Hepatocyte (in vitro differentiated cells): ENCODE data around the gene CEBPE. TPM values are rescaled to one million over a fixed set of nuclear protein-coding genes. Genes with fewer than 3 reads are reported as not detected.
A peak's percentile ranks its signal among the peaks of the same experiment; 100 is the strongest.

ENCODE experiments used
- DNase-seq: peaks from one replicate; pipeline ENCODE4 v3.0.0-alpha.2; 2016; ENCODE audit warnings: low spot score
- H2AFZ ChIP-seq: fragments of 200-600 bp; sonication (generic); 2 replicates; pipeline ENCODE4 v1.6.0; 2016; ENCODE audit warnings: antibody characterized with exemption, mild to moderate bottlenecking
- H3K27ac ChIP-seq: fragments of 200-600 bp; sonication (generic); 2 replicates; pipeline ENCODE4 v1.5.1; 2016; ENCODE audit warnings: mild to moderate bottlenecking
- H3K27me3 ChIP-seq: fragments of 200-600 bp; sonication (generic); 2 replicates; pipeline ENCODE4 v1.6.1; 2016
- H3K36me3 ChIP-seq: fragments of 200-600 bp; sonication (generic); replicated peaks from 2 replicates; pipeline ENCODE4 v1.5.1; 2016; ENCODE audit warnings: low read depth; ENCODE audit not compliant: insufficient read depth
- H3K4me1 ChIP-seq: fragments of 200-600 bp; sonication (generic); 2 replicates; pipeline ENCODE4 v1.5.1; 2016; ENCODE audit warnings: mild to moderate bottlenecking, moderate library complexity; ENCODE audit not compliant: insufficient read depth
- H3K4me2 ChIP-seq: fragments of 200-600 bp; sonication (generic); 2 replicates; pipeline ENCODE4 v1.6.0; 2016
- H3K4me3 ChIP-seq: fragments of 200-600 bp; sonication (generic); 2 replicates; pipeline ENCODE4 v1.5.1; 2016; ENCODE audit warnings: mild to moderate bottlenecking
- H3K79me2 ChIP-seq: fragments of 200-600 bp; sonication (generic); 2 replicates; pipeline ENCODE4 v1.6.0; 2017; ENCODE audit warnings: mild to moderate bottlenecking
- H3K9me2 ChIP-seq: fragments of 200-600 bp; sonication (generic); replicated peaks from 2 replicates; pipeline ENCODE4 v1.6.0; 2017; ENCODE audit warnings: mild to moderate bottlenecking; ENCODE audit not compliant: insufficient read depth
- H3K9me3 ChIP-seq: fragments of 200-600 bp; sonication (generic); 2 replicates; pipeline ENCODE4 v1.5.1; 2016; ENCODE audit warnings: low read depth, mild to moderate bottlenecking
- H4K20me1 ChIP-seq: fragments of 200-600 bp; sonication (generic); 2 replicates; pipeline ENCODE4 v1.6.0; 2016; ENCODE audit warnings: mild to moderate bottlenecking; ENCODE audit not compliant: insufficient read depth, poor library complexity, severe bottlenecking
- CTCF ChIP-seq: fragments of 200-600 bp; sonication (generic); IDR thresholded peaks from 2 replicates; pipeline ENCODE4 v1.5.1; 2016; ENCODE audit warnings: antibody characterized with exemption, mild to moderate bottlenecking; ENCODE audit not compliant: poor library complexity
- EZH2 ChIP-seq: fragments of 200-600 bp; sonication (generic); IDR thresholded peaks from 2 replicates; pipeline ENCODE4 v1.6.1; 2016; ENCODE audit warnings: antibody characterized with exemption, mild to moderate bottlenecking, borderline replicate concordance
- EZH2phosphoT487 ChIP-seq: fragments of 200-600 bp; sonication (generic); IDR thresholded peaks from one replicate; pipeline ENCODE4 v1.6.1; 2018; ENCODE audit warnings: antibody characterized with exemption, mild to moderate bottlenecking, low read depth, moderate library complexity; ENCODE audit not compliant: unreplicated experiment, severe bottlenecking
- WGBS: methylation state at CpG from one replicate; pipeline ENCODE4 v1.1.6; 2016; ENCODE audit warnings: low lambda C conversion rate; ENCODE audit errors: missing lambda C conversion rate; 5-methylcytosine and 5-hydroxymethylcytosine counted together
- polyA plus RNA-seq: library from polyadenylated mRNA; unstranded; fragments of >200 nt; fragmentation: Nextera tagmentation; extraction: Ambion mirVana; gene quantifications from 2 replicates; pipeline ENCODE4 v1.2.1, GENCODE V29; 2016
- total RNA-seq: library from RNA; depleted of rRNA; stranded (reverse); fragments of >200 nt; gene quantifications from 2 replicates; pipeline ENCODE4 v1.2.3, GENCODE V29; 2014

Gene CEBPE
- total RNA-seq, result not detected in 2 replicates
- polyA plus RNA-seq, result not detected in 2 replicates

- Histone ChIP-seq H3K27ac (no peak within 1 kb of the TSS), H3K27me3 (no peaks in the 10 kb centered on the region), H3K4me3 (no peak within 1 kb of the TSS), H3K79me2 (no peaks in the 10 kb centered on the region), H3K9me2 (no peaks in the 10 kb centered on the region), H3K36me3 (no peaks in the 10 kb centered on the region), H3K4me2 (no peak within 1 kb of the TSS), H3K9me3 (no peaks in the 10 kb centered on the region), H4K20me1 (no peaks in the 10 kb centered on the region), H2AFZ (no peak within 1 kb of the TSS), H3K4me1 (peaks cover 8% of the 10 kb centered on the region)
- DNase-seq, result no peak
- WGBS, result 94% methylated on average over 18 of the region's 32 CpGs
- no peak for TF ChIP-seq EZH2phosphoT487
- no peak for TF ChIP-seq CTCF
- TF ChIP-seq EZH2, result no peak
Measured at GRCh38 chr14:23118506-23119362, at the start of gene CEBPE. Gene CEBPE, minus strand, starts transcription at chr14:23119255. Its CDS starts 164 bp downstream, at chr14:23119091.

GRCh38 chr14:23168246-23168645, 49.2 kb upstream of the CEBPE start:
- Histone ChIP-seq H2AFZ (no peak overlapping the region), H3K4me2 (peak overlapping the region; percentile 53), H3K9me2 (no peaks in the 10 kb centered on the region), H3K4me3 (no peak overlapping the region), H3K27ac (peak overlapping the region; percentile 51), H3K27me3 (no peaks in the 10 kb centered on the region), H3K36me3 (no peaks in the 10 kb centered on the region), H3K79me2 (peaks cover 9% of the 10 kb centered on the region), H3K9me3 (no peaks in the 10 kb centered on the region), H4K20me1 (no peaks in the 10 kb centered on the region), H3K4me1 (peaks cover 41% of the 10 kb centered on the region)
- 23% methylated on average over 2 of the region's 2 CpGs for WGBS
- TF ChIP-seq EZH2phosphoT487 (no peak), CTCF (no peak), EZH2 (no peak)
- DNase-seq, result no peak

- Histone ChIP-seq H3K4me2 (peak overlapping the region; percentile 53), H3K36me3 (no peaks in the 10 kb centered on the region), H3K4me3 (no peak overlapping the region), H3K27ac (peak overlapping the region; percentile 51), H3K79me2 (peaks cover 9% of the 10 kb centered on the region), H3K27me3 (no peaks in the 10 kb centered on the region), H3K9me2 (no peaks in the 10 kb centered on the region), H3K4me1 (peaks cover 39% of the 10 kb centered on the region), H3K9me3 (no peaks in the 10 kb centered on the region), H4K20me1 (no peaks in the 10 kb centered on the region), H2AFZ (no peak overlapping the region)
- DNase-seq, result no peak
- TF ChIP-seq CTCF (no peak), EZH2 (no peak), EZH2phosphoT487 (no peak)
- 61% methylated on average over 9 of the region's 9 CpGs for WGBS
Measured at GRCh38 chr14:23167116-23167847, 48.2 kb upstream of the CEBPE start.
